Activated CD8-positive, alpha-beta memory T cell treated with anti-CD3 and anti-CD28 coated beads, Interleukin-2, amount 50 U/mL, for 24 hours (primary cell): ENCODE data around the gene RAD50.
"Not testable (repeated sequence)": the region's sequence is repeated elsewhere in the genome, so short reads cannot be mapped to it uniquely, and the experiment has no call there.

Experiments used
- DNase-seq: peaks from one replicate; pipeline ENCODE4 v3.0.0-alpha.2; 2020; ENCODE audit errors: extremely low read depth

RAD50 gene

GRCh38 chr5:132556763-132557477 is at the start of gene RAD50:
Gene RAD50 (plus strand): TSS chr5:132556977. CDS start chr5:132557325, 348 bp downstream.
- DNase-seq: peak; percentile 84

DNA sequence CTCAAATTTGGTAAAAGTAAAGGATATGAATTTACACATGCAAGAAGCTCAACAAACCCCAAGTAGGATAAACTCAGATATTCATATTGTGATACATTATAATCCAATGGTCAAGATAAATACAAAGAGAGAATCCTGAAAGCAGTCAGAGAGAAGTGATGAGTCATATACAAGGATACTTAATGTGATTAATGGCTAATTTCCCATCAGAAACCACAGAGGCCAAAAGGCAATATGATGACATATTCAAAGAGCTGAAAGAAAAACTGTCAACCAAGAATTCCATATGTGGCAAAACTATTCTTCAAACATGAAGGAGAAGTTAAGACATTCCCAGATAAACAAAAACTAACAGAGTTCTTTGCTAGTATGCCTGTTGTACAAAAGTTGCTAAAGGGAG is 46.7 kb upstream of the RAD50 start:
- DNase-seq: no peak

DNA sequence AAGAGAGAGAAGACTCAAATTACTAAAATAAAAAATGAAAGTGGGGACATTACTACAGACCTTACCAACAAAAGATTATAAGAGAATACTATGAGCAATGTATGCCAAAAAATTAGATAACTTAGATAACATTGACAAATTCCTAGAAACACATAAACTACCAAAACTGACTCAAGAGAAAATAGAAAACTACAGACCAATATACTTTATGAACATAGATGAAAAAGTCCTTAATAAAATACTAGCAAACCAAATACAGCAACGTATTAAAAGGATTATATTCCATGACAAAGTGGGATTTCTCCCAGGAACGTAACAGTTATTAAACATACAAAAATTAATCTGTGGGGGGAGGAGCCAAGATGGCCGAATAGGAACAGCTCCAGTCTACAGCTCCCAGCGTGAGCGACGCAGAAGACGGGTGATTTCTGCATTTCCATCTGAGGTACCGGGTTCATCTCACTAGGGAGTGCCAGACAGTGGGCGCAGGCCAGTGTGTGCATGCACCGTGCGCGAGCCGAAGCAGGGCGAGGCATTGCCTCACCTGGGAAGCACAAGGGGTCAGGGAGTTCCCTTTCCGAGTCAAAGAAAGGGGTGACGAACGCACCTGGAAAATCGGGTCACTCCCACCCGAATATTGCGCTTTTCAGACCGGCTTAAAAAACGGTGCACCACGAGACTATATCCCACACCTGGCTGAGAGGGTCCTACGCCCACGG is 43.0 kb upstream of the RAD50 start:
- not testable (repeated sequence) for DNase-seq

DNA sequence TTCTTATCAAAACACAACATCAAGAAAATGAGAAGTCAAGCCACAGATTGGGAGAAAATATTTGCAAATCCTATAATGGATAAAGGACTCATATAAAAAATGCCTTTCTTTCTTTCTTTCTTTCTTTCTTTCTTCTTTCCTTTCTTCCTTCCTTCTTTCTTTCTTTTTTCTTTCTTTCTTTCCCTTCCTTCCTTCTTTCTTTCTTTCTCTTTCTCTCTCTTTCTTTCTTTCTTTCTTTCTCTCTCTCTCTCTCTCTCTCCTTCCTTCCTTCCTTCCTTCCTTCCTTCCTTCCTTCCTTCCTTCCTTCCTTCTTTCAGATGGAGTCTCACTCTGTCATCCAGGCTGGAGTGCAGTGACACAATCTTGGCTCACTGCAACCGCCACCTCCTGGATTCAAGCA is 34.7 kb upstream of the RAD50 start:
- not testable (repeated sequence) for DNase-seq

- not testable (repeated sequence) for DNase-seq
Observed at GRCh38 chr5:132524877-132525276, 31.9 kb upstream of the RAD50 start.

GRCh38 chr5:132525299-132525724 is 31.5 kb upstream of the RAD50 start:
- DNase-seq: no peak

DNA sequence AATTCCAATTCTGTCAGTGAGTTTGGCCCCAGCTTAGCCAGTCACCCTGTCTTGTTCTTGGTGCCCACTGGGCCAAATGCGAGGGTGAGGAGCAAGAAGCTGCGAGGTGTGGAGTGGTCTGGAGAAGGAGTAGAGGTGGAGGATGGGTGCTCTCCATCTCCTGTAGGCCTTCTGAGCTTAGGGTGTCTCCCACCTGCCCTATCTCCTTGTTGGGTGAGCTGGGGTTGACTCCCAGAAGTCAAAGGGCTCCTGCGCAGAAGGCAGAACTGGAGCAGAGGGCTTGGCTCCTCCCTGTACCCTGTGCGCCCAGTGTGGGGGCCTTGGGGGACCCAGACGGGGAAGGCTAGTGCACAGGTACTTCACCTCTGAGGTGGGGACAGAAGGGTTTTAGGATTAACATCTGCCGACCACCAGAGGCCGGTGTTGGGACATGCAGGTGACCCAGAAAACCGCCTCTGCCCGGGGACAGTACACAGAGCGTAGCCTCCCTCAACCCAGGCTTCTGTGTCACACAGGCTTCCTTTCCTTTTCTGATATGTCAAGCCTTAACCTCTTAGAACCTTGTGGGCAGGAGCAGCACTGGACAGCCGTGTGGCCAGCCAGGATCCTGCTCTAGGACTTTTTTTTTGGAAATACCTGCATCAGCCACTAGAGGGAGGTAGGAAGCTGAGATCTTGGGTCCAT is 30.3 kb upstream of the RAD50 start:
- no peak for DNase-seq

DNA sequence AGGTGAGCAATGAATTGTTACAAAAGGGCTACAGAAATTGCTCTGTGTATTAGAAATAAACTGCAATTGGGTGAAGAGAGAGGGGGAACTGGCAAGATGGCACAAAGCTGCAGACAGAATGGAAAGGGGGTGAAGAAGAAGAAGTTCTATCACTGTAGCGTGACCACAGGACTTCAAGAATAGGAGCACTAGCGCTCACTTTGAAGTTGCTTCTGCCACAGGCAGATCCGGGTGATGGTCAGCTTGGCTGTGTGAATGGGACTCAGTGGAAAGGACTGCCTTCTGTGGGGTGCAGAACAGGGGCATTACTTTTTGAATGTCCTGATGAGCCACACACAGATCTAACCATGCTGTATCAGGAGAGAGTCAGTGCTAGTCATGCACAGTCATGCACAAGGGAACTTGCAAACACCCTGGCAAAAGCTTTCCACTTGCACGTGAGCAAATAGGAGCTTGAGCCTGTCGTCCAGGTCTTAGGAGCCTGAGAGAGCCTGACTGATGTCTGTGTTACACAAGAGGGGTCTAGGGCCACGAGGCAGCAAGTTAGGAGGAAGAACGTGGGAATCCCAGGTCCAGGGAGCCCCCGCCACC is 29.7 kb upstream of the RAD50 start:
- DNase-seq: no peak

- no peak for DNase-seq
Observed at GRCh38 chr5:132528021-132528420, 28.8 kb upstream of the RAD50 start.

DNA sequence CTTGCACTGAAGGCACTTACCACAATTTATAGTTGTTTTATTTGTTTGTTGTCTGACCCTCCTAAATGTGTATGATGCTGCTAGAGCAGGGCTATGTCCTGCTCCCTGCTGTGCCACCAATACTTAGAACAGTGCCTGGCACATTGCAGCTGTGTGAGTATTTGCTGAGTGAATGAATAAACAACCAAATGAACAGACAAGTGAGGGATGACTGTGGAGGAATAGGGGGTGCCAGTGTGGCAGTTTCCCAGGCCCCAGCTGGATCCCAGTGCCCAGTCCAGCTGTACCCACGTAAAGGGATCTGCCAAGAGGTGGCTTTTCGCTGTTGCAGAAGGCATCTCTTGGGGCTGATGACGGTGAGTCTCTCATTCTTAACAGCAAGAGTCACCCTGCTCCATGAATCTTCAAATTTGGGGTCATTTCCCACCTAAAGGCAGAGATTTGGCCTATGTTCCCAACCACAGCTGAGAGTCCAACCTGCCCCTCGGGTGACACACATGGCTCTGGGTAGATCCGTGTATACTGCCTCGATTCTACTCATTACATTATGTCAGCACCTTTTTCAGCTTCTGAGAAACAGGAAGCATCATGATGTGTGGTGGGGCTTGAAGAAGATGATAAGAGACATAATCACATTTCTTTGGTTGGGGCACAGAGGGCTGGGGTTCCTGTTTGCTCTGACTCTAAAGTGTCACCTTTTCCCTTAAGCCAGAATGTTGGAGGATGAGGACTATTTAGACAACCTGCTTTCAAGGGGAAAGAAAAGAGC is 27.7 kb upstream of the RAD50 start:
- no peak for DNase-seq

GRCh38 chr5:132530946-132531345 is 25.8 kb upstream of the RAD50 start:
- no peak for DNase-seq

GRCh38 chr5:132539716-132540115 is 17.1 kb upstream of the RAD50 start:
- no peak for DNase-seq

DNA sequence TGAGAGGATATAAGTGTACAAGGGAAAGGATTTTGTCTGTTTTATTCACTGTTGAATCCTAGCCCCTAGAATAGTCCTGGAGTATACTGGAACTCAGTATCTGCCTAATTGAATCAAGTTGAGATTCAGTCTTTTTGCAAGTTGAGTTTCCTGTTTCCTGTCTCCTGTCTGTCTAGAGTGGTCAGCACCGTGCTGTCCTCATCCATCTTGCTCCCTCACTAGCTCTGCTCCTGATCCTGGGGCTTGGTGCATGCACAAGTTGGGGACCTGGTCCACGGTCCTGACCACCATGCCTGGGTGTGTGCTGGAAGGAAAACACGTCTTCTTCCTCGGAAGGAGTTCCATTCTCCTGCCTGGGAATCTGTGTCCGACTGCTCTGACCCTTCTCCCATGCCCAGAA is 16.6 kb upstream of the RAD50 start:
- DNase-seq: no peak

- no peak for DNase-seq
Observed at GRCh38 chr5:132540764-132541163, 16.0 kb upstream of the RAD50 start.

DNA sequence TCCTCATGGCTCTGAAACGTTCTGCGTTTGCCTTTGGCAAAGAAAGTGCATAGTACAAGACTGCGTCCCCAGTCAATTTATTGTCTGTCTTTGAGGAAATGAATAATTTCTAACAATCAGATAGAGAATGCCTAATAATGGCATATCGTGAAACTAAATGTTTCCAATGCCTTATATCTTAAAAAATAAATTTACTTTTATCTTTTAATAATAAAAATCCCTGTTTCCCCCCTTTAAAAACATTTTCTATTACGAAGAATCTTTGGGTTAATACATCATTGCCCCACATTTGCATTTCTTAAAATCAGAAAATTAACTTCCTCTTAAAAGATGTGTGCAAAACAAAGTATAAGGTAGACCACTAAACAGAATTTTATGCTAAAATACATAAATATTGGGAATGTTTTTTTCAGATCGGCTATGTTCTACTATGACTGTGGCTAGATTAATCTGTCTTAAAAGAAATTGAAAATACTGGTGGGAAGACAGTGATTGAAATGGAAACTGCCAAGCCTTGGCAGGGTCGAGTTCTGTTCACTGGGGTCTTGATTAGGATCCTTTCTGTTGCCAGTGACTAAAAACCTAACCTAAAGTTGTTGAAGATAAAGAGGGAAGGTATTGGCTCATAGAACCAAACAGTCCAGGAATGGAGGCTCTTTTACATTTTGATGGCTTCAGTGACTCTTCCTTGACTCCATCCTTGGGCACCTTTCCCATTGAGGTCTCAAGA is 13.1 kb upstream of the RAD50 start, which contains the start of gene IL5:
IL5 (minus strand) TSS at position 51 of the 730 bp plus-strand sequence; CDS start at position 7, 44 bp downstream.
- no peak for DNase-seq

DNA sequence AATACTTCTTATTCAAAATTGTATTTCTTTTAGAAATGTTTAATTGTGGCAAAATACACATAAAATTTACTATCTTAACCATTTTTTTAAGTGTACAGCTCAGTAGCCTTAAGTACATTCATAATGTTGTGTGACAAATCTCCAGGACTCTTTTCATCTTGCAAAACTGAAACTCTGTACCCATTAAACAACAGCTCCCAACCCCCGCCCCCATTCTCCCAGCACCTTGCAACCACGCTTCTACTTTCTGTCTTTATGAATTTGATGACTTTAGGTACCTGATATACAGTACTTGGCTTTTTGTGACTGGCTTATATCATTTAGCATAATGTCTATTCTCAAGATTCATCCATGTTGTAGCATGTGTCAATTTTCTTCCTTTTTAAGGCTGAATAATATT is 10.7 kb upstream of the RAD50 start:
- no peak for DNase-seq

GRCh38 chr5:132547269-132547668 is 9.5 kb upstream of the RAD50 start:
- DNase-seq: no peak

- DNase-seq: not testable (repeated sequence)
Observed at GRCh38 chr5:132548834-132549233, 7.9 kb upstream of the RAD50 start.

GRCh38 chr5:132549576-132549975 is 7.2 kb upstream of the RAD50 start:
- DNase-seq: no peak

DNA sequence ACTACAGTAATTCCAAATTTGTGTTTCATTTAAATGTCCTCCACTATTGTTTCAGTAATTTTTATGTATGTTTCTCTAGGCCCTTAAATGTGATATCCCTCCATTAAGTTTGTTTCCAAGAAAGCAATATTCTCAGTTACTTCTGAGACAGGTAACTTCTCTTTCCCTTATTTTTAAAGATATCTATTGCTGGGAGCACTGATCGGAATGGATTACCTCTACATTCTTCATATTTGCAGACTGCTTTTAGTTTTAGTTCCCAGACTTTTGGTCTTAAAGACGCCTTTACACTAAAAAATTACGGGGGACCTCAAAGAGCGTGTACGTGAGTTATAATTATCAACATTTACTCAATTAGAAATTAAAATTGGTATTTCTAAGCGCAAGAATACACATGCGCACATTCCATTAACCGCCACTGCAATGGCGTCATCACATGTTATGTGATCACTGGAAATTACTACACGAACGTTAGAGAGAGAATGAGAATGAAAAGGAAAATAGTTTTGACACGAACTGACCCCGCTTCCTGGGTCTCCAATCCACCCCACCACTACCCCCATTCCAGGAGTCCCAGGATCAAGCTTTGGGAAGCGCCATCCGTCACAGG is 519 bp upstream of the RAD50 start:
- no peak for DNase-seq
